ENCODE results near the gene TFIP11.

Gene TFIP11

DNA sequence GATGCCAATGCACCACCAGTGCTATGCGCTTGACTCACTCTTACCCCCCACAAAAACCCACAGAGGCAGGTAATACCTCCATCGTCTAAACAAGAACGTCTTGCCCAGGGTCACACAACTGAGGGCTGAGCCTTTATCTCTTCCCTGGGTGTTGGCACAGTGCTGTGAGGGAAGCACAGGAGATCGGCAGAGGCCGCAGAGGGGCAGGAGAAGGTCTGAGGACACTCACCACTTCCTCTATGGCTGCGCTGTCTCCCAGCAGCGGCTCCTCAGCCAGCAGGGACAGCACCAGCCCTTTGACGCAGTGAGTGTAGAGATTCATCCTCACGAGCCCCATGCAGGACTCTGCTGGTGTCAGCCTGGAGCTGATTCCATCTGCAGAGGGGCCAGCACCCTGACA lies 48.6 kb downstream of the TFIP11 start:
- Histone ChIP-seq H3K27me3 (ENCODE audit: control insufficient read depth, insufficient read depth, low read length) (no peaks in the 10 kb centered on the region), H3K27ac (no peak overlapping the region), H3K4me1 (no peaks in the 10 kb centered on the region), H3K4me3 (ENCODE audit: low read depth, low read length) (no peak overlapping the region), H3K79me2 (no peaks in the 10 kb centered on the region), H3K4me2 (ENCODE audit: low read length) (no peak overlapping the region), H3K9me3 (ENCODE audit: control insufficient read depth, low read length) (no peaks in the 10 kb centered on the region), H2AFZ (no peak overlapping the region), H3K9ac (no peak overlapping the region), H3K36me3 (ENCODE audit: control insufficient read depth, insufficient read depth, low read length) (no peaks in the 10 kb centered on the region)
- TF ChIP-seq, protein P1, sequence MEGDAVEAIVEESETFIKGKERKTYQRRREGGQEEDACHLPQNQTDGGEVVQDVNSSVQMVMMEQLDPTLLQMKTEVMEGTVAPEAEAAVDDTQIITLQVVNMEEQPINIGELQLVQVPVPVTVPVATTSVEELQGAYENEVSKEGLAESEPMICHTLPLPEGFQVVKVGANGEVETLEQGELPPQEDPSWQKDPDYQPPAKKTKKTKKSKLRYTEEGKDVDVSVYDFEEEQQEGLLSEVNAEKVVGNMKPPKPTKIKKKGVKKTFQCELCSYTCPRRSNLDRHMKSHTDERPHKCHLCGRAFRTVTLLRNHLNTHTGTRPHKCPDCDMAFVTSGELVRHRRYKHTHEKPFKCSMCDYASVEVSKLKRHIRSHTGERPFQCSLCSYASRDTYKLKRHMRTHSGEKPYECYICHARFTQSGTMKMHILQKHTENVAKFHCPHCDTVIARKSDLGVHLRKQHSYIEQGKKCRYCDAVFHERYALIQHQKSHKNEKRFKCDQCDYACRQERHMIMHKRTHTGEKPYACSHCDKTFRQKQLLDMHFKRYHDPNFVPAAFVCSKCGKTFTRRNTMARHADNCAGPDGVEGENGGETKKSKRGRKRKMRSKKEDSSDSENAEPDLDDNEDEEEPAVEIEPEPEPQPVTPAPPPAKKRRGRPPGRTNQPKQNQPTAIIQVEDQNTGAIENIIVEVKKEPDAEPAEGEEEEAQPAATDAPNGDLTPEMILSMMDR (IDR thresholded peaks at IDR 0.05), result no peak

DNA sequence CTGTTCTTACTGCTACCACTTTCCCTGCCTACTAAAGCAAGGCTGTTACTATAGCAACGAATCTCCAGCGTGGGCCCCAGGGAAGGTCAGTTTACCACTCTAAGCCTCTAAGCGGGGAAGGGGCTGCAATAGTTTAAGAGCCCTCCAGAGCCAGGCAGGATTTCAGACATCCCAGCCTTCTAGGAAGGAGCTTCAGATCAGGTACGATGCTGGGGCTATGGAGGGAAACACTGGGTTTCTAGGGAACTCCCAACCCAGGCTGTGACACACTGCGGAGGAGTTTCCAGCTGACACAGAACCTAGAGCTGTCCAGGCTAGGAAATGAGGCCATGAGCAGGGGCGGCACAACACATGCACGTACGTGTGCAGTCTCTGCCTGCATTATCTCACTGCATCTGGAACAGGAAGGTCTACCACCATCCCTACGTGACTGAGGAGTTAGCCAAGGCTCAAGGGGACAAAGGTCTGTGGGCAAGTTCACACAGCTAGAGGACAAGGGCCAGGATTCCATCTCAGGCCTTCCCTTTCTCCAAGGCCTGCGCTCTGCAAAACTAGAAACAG lies 49.1 kb downstream of the TFIP11 start:
- TF ChIP-seq, protein P1 (IDR thresholded peaks at IDR 0.05), result no peak

DNA sequence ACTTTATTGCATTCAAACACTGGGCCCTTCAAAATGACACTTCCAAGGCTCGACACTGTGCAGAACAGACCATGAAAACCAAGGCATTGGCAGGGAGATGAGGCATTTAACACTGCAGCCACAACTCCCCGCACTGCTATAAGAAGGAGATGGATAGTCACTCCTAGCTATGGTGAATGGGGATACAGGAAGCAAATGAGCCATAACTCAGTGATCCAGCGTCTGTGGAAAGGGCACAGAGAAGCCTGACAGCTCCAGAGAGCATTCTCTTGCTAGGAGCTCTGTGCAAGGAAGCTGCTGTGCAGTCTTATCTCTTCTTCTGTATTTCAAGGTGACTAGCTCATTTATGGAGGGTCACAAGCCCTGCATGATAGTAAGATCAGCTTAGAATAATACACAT lies 49.6 kb downstream of the TFIP11 start:
- no peak overlapping the region for H2AFZ ChIP-seq
- no peaks in the 10 kb centered on the region for H3K4me1 ChIP-seq
- no peaks in the 10 kb centered on the region for H3K27me3 ChIP-seq (ENCODE audit: control insufficient read depth, insufficient read depth, low read length)
- H3K27ac ChIP-seq, result no peak overlapping the region
- no peaks in the 10 kb centered on the region for H3K36me3 ChIP-seq (ENCODE audit: control insufficient read depth, insufficient read depth, low read length)
- TF ChIP-seq, protein P1 (IDR thresholded peaks at IDR 0.05), result no peak
- H3K4me3 ChIP-seq (ENCODE audit: low read depth, low read length), result no peak overlapping the region
- no peak overlapping the region for H3K9ac ChIP-seq
- H3K4me2 ChIP-seq (ENCODE audit: low read length), result no peak overlapping the region
- no peaks in the 10 kb centered on the region for H3K9me3 ChIP-seq (ENCODE audit: control insufficient read depth, low read length)
- no peaks in the 10 kb centered on the region for H3K79me2 ChIP-seq

More for the DNA sequence above, 49.1 kb downstream of the TFIP11 start:
- Histone ChIP-seq H3K9ac (no peak overlapping the region), H3K36me3 (ENCODE audit: control insufficient read depth, insufficient read depth, low read length) (no peaks in the 10 kb centered on the region), H3K4me3 (ENCODE audit: low read depth, low read length) (no peak overlapping the region), H3K27ac (no peak overlapping the region), H3K27me3 (ENCODE audit: control insufficient read depth, insufficient read depth, low read length) (no peaks in the 10 kb centered on the region), H3K9me3 (ENCODE audit: control insufficient read depth, low read length) (no peaks in the 10 kb centered on the region), H3K4me1 (no peaks in the 10 kb centered on the region), H3K79me2 (no peaks in the 10 kb centered on the region), H3K4me2 (ENCODE audit: low read length) (no peak overlapping the region), H2AFZ (no peak overlapping the region)

DNA sequence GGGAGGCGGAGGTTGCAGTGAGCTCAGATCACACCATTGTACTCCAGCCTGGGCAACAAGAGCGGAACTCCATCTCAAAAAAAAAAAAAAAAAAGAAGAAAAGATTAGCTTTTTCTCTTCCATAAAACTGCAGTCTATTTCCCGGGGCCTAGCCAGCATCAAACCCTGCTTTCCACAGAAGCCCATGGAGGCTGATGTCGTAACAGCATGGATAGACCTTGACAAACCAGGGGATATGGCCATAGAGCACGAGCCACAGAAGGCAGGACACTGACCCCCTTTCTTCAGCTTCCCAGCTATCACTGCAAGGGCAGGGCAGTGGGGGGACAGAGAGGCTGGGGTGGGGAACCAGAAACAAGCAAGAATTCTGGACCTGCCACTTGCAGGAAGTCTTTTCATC lies 50.2 kb downstream of the TFIP11 start:
- Histone ChIP-seq H3K27ac (no peak overlapping the region), H3K79me2 (no peaks in the 10 kb centered on the region), H3K27me3 (ENCODE audit: control insufficient read depth, insufficient read depth, low read length) (no peaks in the 10 kb centered on the region), H3K4me3 (ENCODE audit: low read depth, low read length) (no peak overlapping the region), H3K9me3 (ENCODE audit: control insufficient read depth, low read length) (no peaks in the 10 kb centered on the region), H3K4me1 (no peaks in the 10 kb centered on the region), H3K9ac (no peak overlapping the region), H3K36me3 (ENCODE audit: control insufficient read depth, insufficient read depth, low read length) (no peaks in the 10 kb centered on the region), H3K4me2 (ENCODE audit: low read length) (no peak overlapping the region), H2AFZ (no peak overlapping the region)
- TF ChIP-seq, protein P1 (IDR thresholded peaks at IDR 0.05), result no peak

DNA sequence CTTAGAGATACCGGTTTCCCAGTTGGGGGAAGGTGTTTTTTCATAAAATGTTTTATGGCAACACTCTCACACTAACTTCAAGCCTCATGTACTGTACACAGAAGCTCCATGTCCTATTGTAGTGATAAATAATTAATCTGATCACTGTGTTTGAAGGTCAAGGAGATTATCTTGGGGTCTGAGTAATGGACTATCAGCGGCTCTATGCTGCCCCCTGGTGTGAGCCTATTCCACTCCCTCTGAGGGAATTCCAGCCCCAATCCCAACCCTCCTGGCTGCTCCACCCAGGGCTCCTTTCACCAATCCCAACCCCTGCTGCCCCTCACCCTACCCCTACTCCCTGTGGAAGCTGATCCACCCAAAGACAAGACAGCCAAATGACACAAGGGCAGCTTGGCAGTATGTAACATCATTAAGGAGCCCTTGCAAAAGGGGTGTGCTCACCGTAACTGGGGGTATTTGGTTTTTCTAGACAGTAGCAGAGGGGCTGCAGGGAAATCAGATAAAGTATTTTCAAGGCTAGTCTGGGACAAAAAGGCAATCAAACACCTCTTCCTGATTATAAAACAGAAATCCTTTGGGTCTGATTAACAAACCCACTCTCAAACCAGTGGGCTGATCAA lies 51.0 kb downstream of the TFIP11 start:
- Histone ChIP-seq H3K36me3 (ENCODE audit: control insufficient read depth, insufficient read depth, low read length) (no peaks in the 10 kb centered on the region), H2AFZ (no peak overlapping the region), H3K9ac (no peak overlapping the region), H3K27ac (no peak overlapping the region), H3K79me2 (no peaks in the 10 kb centered on the region), H3K9me3 (ENCODE audit: control insufficient read depth, low read length) (no peaks in the 10 kb centered on the region), H3K4me1 (no peaks in the 10 kb centered on the region), H3K27me3 (ENCODE audit: control insufficient read depth, insufficient read depth, low read length) (no peaks in the 10 kb centered on the region), H3K4me3 (ENCODE audit: low read depth, low read length) (no peak overlapping the region), H3K4me2 (ENCODE audit: low read length) (no peak overlapping the region)
- TF ChIP-seq, protein P1 (IDR thresholded peaks at IDR 0.05), result peak; percentile 52
